ENCODE results near the gene HAPSTR1.

DNA sequence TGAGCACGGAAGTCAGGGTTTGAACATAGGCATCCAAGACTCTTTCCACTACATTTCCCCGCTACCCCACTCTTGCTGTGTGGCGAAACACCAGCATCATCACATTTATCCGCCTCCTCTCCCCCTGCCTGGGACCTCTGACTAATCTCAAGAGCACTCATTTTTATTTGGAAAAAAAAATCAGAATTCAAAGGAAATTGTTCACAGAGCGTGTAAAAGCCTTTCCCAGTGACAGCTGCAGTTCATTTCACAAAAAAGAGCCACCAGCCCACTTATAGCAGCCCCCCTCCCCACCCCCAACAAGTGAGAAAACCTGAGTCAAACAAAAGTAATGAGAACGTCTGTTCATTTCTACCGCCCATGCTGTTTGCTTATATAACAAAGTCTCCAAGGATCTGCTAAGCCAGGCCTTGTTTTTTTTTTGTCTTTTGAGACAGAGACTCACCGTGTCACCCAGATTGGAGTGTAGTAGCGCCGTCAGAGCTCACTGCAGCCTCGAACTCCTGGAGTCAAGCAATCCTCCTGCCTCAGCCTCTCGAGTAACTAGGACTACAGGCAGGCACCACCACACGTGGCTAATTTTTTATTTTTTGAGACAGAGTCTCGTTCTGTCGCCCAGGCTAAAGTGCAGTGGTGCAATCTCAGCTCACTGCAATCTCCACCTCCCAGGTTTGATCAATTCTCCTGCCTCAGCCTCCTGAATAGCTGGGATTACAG is 48.3 kb upstream of the HAPSTR1 start:
- TF ChIP-seq, protein P1, sequence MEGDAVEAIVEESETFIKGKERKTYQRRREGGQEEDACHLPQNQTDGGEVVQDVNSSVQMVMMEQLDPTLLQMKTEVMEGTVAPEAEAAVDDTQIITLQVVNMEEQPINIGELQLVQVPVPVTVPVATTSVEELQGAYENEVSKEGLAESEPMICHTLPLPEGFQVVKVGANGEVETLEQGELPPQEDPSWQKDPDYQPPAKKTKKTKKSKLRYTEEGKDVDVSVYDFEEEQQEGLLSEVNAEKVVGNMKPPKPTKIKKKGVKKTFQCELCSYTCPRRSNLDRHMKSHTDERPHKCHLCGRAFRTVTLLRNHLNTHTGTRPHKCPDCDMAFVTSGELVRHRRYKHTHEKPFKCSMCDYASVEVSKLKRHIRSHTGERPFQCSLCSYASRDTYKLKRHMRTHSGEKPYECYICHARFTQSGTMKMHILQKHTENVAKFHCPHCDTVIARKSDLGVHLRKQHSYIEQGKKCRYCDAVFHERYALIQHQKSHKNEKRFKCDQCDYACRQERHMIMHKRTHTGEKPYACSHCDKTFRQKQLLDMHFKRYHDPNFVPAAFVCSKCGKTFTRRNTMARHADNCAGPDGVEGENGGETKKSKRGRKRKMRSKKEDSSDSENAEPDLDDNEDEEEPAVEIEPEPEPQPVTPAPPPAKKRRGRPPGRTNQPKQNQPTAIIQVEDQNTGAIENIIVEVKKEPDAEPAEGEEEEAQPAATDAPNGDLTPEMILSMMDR (optimal IDR thresholded peaks at IDR 0.05 in 1 of 3, IDR thresholded peaks at IDR 0.05 in 1 of 3, conservative IDR thresholded peaks at IDR 0.05 in 1 of 3; ENCODE audit: extremely low read depth in 1 of 3, insufficient read depth in 2 of 3, low read length in 3 of 3) = no peak
- TF ChIP-seq EZH2 (IDR thresholded peaks at IDR 0.05; ENCODE audit: low read length) = no peak
